Mucosa of descending colon (tissue), 3 donors: ENCODE data around the gene NR3C2. TPM values are rescaled to one million over a fixed set of nuclear protein-coding genes. Genes with fewer than 3 reads are reported as not detected.

Experiments used
- ATAC-seq: fragments of 200-7000 bp; cut with Tn5 transposase; one replicate; pipeline ENCODE4 v1.9.1; 2020; ENCODE audit warnings: mild to moderate bottlenecking, moderate library complexity
- DNase-seq, 3 donors: peaks; one replicate each; pipeline ENCODE4 v3.0.0-alpha.2; 2020
- H3K36me3 ChIP-seq: fragments of 200-600 bp; one replicate; pipeline ENCODE4 v1.8.0; 2021; ENCODE audit warnings: low read depth, mild to moderate bottlenecking
- H3K4me1 ChIP-seq: fragments of 200-600 bp; one replicate; pipeline ENCODE4 v1.8.0; 2021; ENCODE audit warnings: low read depth, mild to moderate bottlenecking
- H3K4me3 ChIP-seq: fragments of 200-600 bp; one replicate; pipeline ENCODE4 v1.8.0; 2021; ENCODE audit warnings: mild to moderate bottlenecking
- H3K9me3 ChIP-seq: fragments of 200-600 bp; one replicate; pipeline ENCODE4 v1.8.0; 2021; ENCODE audit warnings: mild to moderate bottlenecking
- intact Hi-C, 2 donors: fragments of 100-400 bp; cut with DNase I in 1 of 2; cut with micrococcal nuclease in 1 of 2; formaldehyde crosslinking; loops; one replicate each; pipeline versions ENCODE4 v1.11.0 to v1.11.1; 2022; cut with DNase I, micrococcal nuclease
- total RNA-seq, 3 donors: library from RNA; stranded (reverse); fragmentation: NEBNext Ultra II Directional in 2 of 3; extraction: Animal tissue kit (Norgen Biotek cat#: 25700) in 2 of 3; gene quantifications; one replicate each; pipeline versions ENCODE4 v1.2.1 to v1.2.4, GENCODE V29; 2021 to 2023
- TF ChIP-seq, protein P1 (sequence below): fragments of 200-600 bp; IDR thresholded peaks from one replicate; pipeline ENCODE4 v1.8.0; 2022; ENCODE audit warnings: antibody characterized with exemption, mild to moderate bottlenecking
- donor health status: DM: no; HTN: no; CAD: no; lungs with moderate emphysema.
- donor health status: DM: no; HTN: no; CAD: no.
- donor health status: DM: no; HTN: yes; CAD: no.

The NR3C2 gene
- total RNA-seq, 3 donors from 2014 or later, result 86.5 to 205 (median 108) TPM

DNA sequence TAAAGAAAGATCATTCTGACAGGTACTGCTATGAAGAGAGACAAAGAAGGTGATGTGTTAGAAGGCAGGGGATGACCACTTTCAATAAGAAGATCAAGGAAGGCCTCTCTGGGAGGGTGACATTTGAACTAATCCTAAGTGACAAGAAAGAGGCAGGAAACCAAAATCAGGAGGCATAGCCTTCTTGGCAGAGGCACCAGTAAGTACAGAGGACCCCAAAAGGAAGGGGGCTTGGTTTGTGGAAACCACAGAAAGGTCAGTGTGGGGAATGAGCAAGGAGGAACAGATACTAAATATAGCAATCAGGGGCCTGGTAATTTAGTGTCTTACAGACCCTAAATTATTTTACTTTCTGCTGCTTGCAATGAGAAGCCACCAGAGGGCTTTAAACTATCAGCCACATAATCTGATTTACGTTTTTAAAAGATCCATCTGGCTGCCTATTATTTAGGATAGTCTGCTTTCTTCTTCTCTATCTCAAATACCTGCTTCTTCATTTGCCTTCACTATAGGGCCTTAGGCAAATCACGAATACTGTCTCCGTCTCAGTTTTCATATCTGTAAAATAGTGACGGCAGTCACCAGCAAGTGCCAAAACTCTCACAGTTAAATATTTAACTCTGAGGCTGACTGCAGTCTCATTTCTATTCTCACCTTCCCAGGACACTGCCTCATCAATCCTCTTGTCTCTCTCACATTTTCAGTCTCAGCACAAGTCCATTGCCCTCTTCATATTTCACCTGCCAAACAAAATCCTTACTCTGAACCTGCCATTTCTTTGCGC lies 16.7 kb downstream of the NR3C2 start:
- H3K36me3 ChIP-seq, result no peaks in the 10 kb centered on the region
- TF ChIP-seq, protein P1, sequence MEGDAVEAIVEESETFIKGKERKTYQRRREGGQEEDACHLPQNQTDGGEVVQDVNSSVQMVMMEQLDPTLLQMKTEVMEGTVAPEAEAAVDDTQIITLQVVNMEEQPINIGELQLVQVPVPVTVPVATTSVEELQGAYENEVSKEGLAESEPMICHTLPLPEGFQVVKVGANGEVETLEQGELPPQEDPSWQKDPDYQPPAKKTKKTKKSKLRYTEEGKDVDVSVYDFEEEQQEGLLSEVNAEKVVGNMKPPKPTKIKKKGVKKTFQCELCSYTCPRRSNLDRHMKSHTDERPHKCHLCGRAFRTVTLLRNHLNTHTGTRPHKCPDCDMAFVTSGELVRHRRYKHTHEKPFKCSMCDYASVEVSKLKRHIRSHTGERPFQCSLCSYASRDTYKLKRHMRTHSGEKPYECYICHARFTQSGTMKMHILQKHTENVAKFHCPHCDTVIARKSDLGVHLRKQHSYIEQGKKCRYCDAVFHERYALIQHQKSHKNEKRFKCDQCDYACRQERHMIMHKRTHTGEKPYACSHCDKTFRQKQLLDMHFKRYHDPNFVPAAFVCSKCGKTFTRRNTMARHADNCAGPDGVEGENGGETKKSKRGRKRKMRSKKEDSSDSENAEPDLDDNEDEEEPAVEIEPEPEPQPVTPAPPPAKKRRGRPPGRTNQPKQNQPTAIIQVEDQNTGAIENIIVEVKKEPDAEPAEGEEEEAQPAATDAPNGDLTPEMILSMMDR, result no peak
- DNase-seq (no peak), ATAC-seq (no peak)
- H3K4me3 ChIP-seq, result no peak overlapping the region
- intact Hi-C loops, result no loop called here
- H3K4me1 ChIP-seq, result no peaks in the 10 kb centered on the region
- H3K9me3 ChIP-seq, result no peaks in the 10 kb centered on the region

DNA sequence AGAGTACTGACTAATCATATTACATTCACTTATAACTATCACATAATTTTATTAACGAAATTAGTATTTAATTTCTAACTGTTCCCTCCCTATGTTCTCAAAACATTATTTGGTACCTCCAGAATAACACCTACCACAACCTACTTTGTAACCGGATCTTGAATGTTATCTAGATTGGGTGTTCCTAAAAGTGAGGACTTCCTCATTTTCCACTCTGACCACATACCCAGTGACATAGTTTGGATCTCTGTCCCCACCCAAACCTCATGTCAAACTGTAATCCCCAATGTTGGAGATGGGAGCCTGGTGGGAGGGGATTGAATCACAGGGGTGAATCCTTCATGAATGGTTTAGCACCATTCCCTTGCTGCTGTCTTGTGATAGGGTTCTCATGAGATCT lies 21.8 kb downstream of the NR3C2 start:
- Histone ChIP-seq H3K36me3 (no peaks in the 10 kb centered on the region), H3K4me3 (no peak overlapping the region), H3K9me3 (no peaks in the 10 kb centered on the region), H3K4me1 (peaks cover 3% of the 10 kb centered on the region)
- intact Hi-C loops, result no loop called here
- DNase-seq (no peak), ATAC-seq (no peak)
- TF ChIP-seq, protein P1, result no peak

DNA sequence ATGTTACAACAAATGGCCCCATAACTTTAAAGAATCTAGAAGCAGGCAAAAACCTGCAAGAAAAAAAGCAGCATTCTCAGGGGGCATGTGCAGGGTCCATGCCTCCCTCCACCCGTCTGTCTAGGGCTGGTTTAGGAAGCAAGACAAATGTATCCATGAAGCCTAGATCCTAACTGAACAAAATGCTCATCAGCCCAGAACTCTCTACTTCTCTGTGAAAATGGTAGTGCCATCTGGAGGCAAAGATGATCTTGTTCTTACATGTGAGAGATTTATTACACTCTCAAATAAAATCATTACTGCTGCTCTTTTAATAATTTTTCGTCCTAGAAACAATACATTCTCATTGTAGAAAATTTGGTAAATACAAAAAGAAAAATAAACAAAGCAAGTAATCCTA lies 26.7 kb downstream of the NR3C2 start:
- ATAC-seq (no peak), DNase-seq (no peak)
- Histone ChIP-seq H3K4me3 (no peak overlapping the region), H3K9me3 (no peaks in the 10 kb centered on the region), H3K36me3 (no peaks in the 10 kb centered on the region), H3K4me1 (peaks cover 3% of the 10 kb centered on the region)
- intact Hi-C loops, result no loop called here
- TF ChIP-seq, protein P1, result no peak

DNA sequence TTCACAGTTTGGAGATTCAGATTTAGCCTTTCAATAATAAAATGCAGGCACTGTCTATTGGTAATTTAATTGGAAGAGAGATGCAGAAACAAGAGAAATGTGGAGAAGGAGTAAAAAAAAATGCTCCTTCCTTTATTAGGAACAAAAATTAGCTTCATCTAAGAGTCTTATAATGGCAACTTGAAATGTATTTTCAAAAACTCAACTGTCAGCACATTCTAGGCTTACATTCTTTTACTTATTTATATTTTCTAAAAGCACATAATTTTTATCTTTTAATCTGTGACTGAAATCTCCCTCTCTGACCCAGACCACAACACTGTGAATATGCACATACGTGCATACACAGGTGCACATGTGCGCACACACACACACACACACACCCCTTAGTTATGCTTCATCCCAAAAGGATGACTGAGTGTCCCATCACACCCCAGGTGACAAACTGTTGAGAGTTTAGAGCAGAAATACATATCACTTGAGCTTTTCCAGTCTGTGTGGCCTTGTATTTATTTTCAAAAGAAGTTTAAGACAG lies 29.7 kb downstream of the NR3C2 start:
- no peak overlapping the region for H3K4me3 ChIP-seq
- TF ChIP-seq, protein P1, result no peak
- ATAC-seq, result no peak
- DNase-seq, result no peak
- H3K9me3 ChIP-seq, result no peaks in the 10 kb centered on the region
- intact Hi-C loops, result no loop called here
- H3K4me1 ChIP-seq, result no peaks in the 10 kb centered on the region
- no peaks in the 10 kb centered on the region for H3K36me3 ChIP-seq

DNA sequence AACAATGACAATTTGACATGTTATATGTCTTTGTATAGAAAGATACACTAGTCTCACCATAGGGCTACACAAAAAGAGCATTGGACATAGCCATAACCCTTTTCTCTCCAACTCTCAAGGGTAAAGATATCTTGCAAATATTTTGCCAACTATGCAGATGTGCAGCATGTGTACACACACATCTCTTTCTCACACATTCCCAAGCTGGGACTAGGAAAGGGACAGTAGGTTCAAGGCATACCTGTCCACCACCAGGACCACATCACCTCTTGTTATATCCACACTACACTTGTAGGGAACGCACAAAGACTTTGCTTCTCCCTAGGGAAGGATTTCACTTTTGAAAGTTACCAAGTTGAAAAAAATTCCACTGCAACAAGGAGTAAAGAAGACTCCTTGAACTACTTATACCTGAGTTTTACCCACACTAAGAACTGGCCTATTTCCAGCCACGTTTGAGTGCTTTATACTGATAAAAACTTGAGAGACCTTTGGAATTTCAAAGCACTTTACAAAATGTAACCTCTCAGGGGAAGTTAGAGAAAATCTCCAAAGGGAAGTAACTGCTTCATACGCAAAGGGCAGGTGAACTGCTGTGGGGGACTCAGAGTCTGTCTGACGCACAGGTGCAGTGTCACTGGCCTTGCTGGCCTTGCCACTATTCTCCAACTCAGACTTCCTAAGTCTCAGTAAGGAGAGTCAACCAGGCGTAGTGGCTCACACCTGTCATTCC lies 36.9 kb downstream of the NR3C2 start:
- intact Hi-C loops, result no loop called here
- Histone ChIP-seq H3K4me3 (no peak overlapping the region), H3K36me3 (no peaks in the 10 kb centered on the region), H3K4me1 (peaks cover 7% of the 10 kb centered on the region), H3K9me3 (no peaks in the 10 kb centered on the region)
- ATAC-seq (peak; percentile 74), DNase-seq (no peak)
- TF ChIP-seq, protein P1, result no peak
